Esophagus (tissue), 2 donors: ENCODE data around the gene ADAM10. TPM values are rescaled to one million over a fixed set of nuclear protein-coding genes. Genes with fewer than 3 reads are reported as not detected.

Experiments used
- H3K27ac ChIP-seq, 2 donors: one replicate each; pipeline ENCODE4 v1.5.1; 2013; ENCODE audit warnings: low read depth in 2 of 2, mild to moderate bottlenecking in 2 of 2, inconsistent platforms in 1 of 2, low read length in 1 of 2, moderate library complexity in 1 of 2
- H3K27me3 ChIP-seq, 2 donors: one replicate each; pipeline ENCODE4 v1.6.1; 2013; ENCODE audit warnings: low read length in 2 of 2, control low read depth in 1 of 2, mild to moderate bottlenecking in 1 of 2; ENCODE audit not compliant: insufficient read depth in 2 of 2, control insufficient read depth in 1 of 2
- H3K36me3 ChIP-seq, 2 donors: one replicate each; pipeline ENCODE4 v1.6.1; 2013; ENCODE audit warnings: low read length in 1 of 2; ENCODE audit not compliant: control insufficient read depth in 2 of 2, insufficient read depth in 2 of 2
- H3K4me1 ChIP-seq, 2 donors: one replicate each; pipeline ENCODE4 v1.6.1; 2013; ENCODE audit warnings: low read length in 1 of 2; ENCODE audit not compliant: control insufficient read depth in 2 of 2, insufficient read depth in 2 of 2
- H3K4me3 ChIP-seq, 2 donors: one replicate each; pipeline ENCODE4 v1.5.1; 2013; ENCODE audit warnings: low read length in 2 of 2, mild to moderate bottlenecking in 2 of 2, low read depth in 1 of 2, moderate library complexity in 1 of 2
- H3K9me3 ChIP-seq, 2 donors: one replicate each; pipeline ENCODE4 v1.6.1; 2013; ENCODE audit warnings: mild to moderate bottlenecking in 2 of 2, low read depth in 1 of 2, low read length in 1 of 2, moderate library complexity in 1 of 2; ENCODE audit not compliant: control insufficient read depth in 2 of 2, insufficient read depth in 1 of 2
- WGBS, 2 donors: extraction: QIAGEN DNeasy Blood & Tissue Kit; methylation state at CpG; one replicate each; pipeline ENCODE4 v1.1.7; 2013; 5-methylcytosine and 5-hydroxymethylcytosine counted together
- polyA plus RNA-seq, 2 donors: library from polyadenylated mRNA; stranded (reverse); fragments of 200-250 nt; gene quantifications; one replicate each; pipeline ENCODE4 v1.2.3, GENCODE V29; 2013
- donor health status: healthy with polysubstance abuse.
- donor health status: Bipolar disorder and iron deficiency.

Gene ADAM10
- polyA plus RNA-seq, 2 donors = 9.7 to 16.0 TPM

DNA sequence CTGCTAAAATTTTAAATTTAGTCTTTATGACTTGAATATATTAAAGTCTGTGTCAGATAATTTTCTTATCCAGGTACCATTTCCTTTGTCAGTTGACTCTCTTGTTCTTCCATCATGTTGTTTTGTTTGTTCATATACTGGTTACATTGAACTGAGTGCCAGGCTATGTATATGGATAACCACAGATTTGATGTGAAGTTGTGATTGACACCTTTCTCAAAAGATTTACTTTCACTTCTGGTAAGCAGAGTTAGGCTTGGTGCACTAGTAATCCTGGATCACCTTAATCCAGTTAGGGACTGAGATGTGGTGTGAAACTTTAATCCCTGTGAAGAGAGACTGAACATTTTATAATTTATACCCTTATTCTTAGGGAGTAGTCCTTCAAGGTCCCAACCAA, 99.4 kb downstream of the ADAM10 start:
- no peaks in the 10 kb centered on the region for H3K27me3 ChIP-seq
- no peaks in the 10 kb centered on the region for H3K4me1 ChIP-seq
- no peaks in the 10 kb centered on the region for H3K9me3 ChIP-seq
- no peak overlapping the region for H3K4me3 ChIP-seq
- no peaks in the 10 kb centered on the region for H3K36me3 ChIP-seq
- H3K27ac ChIP-seq = no peak overlapping the region

DNA sequence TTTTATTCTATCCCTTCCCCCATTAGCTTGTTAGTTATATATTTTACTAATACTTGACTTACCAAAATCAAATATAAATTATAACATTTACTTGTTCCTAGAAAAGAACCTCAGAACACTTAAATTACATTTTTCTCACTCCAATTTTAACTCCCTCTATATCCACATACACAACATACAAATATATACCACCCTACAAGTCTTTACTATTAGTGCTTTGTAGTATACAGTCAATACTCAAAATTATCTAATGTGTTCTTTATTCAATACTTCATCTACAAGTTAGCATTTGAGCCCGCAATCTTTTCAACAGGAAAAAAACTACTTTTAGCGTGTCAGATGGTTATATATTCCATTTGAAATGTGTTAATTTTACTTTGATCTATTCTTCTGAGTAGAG, 100.3 kb downstream of the ADAM10 start:
- Histone ChIP-seq H3K27me3 (no peaks in the 10 kb centered on the region), H3K36me3 (no peaks in the 10 kb centered on the region), H3K4me3 (no peak overlapping the region), H3K27ac (no peak overlapping the region), H3K9me3 (no peaks in the 10 kb centered on the region), H3K4me1 (no peaks in the 10 kb centered on the region)
- WGBS, 2 donors = 98 to 100% methylated on average over 2 of the region's 2 CpGs

DNA sequence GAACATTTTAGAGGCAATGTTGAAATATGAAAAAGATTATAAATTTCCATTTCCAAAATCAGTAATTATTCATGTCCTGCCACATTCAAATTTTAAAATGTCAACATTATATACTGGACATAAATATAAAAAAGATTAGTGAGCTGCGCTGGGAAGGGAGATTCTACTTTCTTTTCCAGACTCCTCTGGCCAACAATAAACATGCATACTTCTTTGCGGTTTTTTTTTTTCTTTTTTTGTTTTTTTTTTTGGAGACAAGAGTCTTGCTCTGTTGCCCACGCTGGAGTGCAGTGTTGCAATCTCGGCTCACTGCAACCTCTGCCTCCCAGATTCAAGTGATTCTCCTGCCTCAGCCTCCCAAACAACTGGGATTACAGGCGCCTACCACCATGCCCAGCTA, 105.5 kb downstream of the ADAM10 start:
- 87 to 91% methylated on average over 5 of the region's 5 CpGs for WGBS, 2 donors
- Histone ChIP-seq H3K9me3 (no peaks in the 10 kb centered on the region), H3K4me3 (no peak overlapping the region)

DNA sequence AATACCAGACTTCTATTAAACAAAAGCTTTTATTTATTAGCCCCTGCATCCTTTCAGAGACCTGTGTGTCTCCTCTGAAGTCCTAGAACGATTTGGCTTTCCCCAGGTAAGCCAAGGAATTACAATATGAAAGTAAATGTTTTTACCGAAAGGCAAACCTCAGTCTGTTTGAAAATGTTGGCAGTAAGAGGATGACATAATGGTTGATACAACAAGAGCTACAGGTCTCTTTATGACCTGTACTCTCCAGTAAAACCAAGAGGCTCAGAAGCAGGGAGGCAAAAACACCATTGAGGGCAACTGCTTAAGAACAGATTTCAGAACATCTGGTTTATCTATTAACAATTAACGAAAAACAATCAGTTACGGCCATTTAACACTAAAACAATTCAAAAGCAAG, 107.8 kb downstream of the ADAM10 start:
- Histone ChIP-seq H3K4me3 (no peak overlapping the region), H3K27me3 (no peaks in the 10 kb centered on the region), H3K4me1 (no peaks in the 10 kb centered on the region), H3K36me3 (no peaks in the 10 kb centered on the region), H3K27ac (no peak overlapping the region), H3K9me3 (no peaks in the 10 kb centered on the region)
- 75 to 87% methylated on average over 4 of the region's 4 CpGs for WGBS, 2 donors

More for the DNA sequence above, 105.5 kb downstream of the ADAM10 start:
- Histone ChIP-seq H3K36me3 (no peaks in the 10 kb centered on the region), H3K27me3 (no peaks in the 10 kb centered on the region), H3K27ac (no peak overlapping the region), H3K4me1 (no peaks in the 10 kb centered on the region)

DNA sequence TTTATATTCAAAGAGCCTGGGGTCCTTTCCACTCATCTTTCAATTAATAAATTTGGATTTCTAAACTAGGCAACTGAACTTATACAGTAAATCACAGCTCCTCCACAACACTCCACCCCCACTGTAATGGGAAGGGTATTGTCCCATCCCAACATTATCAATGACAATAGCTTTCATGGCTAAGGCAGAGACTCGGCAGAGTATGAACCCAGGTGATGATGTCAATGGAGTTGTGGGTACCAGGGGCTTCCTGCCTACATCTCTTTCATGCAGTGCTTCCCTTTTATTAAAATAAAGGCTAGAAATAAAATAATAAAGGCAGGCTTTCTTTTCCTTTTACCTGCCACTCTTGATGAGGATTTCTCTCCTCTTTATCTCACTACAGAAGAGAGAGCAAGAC, 109.5 kb downstream of the ADAM10 start:
- Histone ChIP-seq H3K27ac (no peak overlapping the region), H3K27me3 (no peaks in the 10 kb centered on the region), H3K9me3 (no peaks in the 10 kb centered on the region), H3K36me3 (no peaks in the 10 kb centered on the region), H3K4me3 (no peak overlapping the region), H3K4me1 (no peaks in the 10 kb centered on the region)
- WGBS, 2 donors = 81 to 85% methylated on average over 1 of the region's 1 CpG

DNA sequence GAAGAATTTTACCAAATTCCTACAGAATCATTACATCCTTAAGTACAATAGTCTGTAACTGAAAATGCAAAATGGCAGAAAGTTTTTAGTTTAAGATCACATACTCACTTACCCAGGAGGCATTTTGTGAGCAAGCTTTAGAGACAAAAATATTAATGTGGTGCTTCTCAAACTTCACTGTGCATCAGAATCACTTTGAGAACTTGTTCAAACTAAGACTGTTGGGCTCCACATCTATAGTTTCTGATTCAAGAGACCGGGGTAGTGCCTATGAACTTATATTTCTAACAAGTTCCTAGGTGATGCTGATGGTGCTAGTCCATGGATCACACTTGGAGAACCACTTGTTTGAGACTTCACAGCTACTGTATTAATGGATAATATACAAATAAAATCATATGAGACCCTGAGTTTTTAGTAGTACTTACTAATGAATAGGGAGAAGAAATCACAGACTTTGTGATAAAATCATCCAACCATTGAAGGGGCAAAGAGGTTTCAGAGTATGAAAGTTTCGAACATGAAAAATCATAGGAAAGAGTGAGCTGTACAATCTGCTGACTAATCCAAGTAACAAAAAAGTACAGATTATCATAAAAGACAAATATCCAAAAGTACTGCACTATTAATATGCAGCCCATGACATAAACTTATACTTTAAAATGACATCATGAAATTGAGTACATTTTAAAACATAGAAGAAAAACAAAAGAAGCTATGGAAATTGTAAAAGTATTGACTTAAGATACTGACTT, 110.3 kb downstream of the ADAM10 start:
- WGBS, 2 donors = 92 to 95% methylated on average over 2 of the region's 2 CpGs
- H3K36me3 ChIP-seq = no peaks in the 10 kb centered on the region
- H3K4me1 ChIP-seq = no peaks in the 10 kb centered on the region
- H3K4me3 ChIP-seq = no peak overlapping the region
- H3K9me3 ChIP-seq = no peaks in the 10 kb centered on the region
- no peaks in the 10 kb centered on the region for H3K27me3 ChIP-seq
- H3K27ac ChIP-seq = no peak overlapping the region

DNA sequence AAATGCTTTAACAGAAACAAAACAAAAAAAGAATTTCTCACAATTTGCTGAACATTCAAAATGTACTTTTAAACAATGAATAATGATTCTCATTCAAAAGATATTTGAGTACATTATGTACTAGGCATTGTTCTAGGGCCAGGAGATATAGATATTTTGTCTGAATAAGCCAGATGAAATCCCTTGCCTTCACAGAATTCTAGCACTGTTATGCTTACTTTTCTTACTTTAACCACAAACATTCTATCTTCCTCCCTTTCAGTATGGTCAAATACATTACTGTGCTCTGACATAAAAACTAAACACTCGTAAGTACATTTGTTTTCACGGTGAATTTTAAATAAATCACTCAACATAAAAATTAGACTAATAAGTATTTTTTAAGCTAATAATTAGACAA, 116.7 kb downstream of the ADAM10 start:
- H3K9me3 ChIP-seq = no peaks in the 10 kb centered on the region
- H3K4me3 ChIP-seq = no peak overlapping the region
- H3K27ac ChIP-seq = no peak overlapping the region
- H3K4me1 ChIP-seq = no peaks in the 10 kb centered on the region
- no peaks in the 10 kb centered on the region for H3K27me3 ChIP-seq
- WGBS, 2 donors = 78 to 83% methylated on average over 2 of the region's 2 CpGs
- no peaks in the 10 kb centered on the region for H3K36me3 ChIP-seq

DNA sequence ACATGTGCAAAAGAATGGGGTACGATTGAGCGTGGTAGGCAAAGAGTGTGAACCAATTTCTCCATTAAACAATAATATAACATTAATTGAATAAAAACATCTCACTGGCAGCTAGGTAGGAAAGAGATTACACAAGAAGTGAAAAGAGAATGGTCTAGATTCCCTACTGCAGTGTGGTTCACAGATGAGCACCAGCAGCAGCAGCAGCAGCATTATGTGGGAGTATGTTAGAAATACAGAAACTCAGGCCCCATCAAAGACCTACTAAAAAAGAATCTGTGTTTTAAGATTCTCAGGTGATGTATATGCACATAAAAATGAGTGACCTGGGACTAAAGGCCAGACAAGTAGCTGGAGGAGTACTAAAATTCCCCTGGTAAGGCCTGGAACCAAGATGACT, 118.2 kb downstream of the ADAM10 start:
- 98% methylated on average over 2 of the region's 2 CpGs for WGBS, 2 donors
- no peaks in the 10 kb centered on the region for H3K27me3 ChIP-seq
- H3K4me3 ChIP-seq = no peak overlapping the region
- no peaks in the 10 kb centered on the region for H3K9me3 ChIP-seq
- no peaks in the 10 kb centered on the region for H3K4me1 ChIP-seq
- H3K27ac ChIP-seq = no peak overlapping the region
- no peaks in the 10 kb centered on the region for H3K36me3 ChIP-seq

DNA sequence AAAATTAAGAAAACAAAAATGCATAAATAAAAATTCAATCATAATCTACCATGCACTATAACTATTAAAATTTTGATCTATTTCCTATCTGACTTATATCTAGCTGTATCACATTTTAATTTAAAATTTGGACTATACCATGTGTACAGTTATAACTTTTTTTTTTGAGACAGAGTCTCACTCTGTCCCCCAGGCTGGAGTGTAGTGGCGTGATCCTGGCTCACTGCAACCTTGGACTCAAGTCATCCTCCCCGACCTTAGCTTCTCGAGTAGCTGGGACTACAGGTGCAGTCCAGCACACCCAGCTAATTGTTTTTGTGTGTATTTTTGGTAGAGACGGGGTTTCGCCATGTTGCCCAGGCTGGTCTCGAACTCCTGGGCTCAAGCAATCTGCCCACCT, 119.9 kb downstream of the ADAM10 start:
- Histone ChIP-seq H3K27me3 (no peaks in the 10 kb centered on the region), H3K4me3 (no peak overlapping the region), H3K4me1 (no peaks in the 10 kb centered on the region), H3K27ac (no peak overlapping the region), H3K36me3 (no peaks in the 10 kb centered on the region), H3K9me3 (no peaks in the 10 kb centered on the region)
- 90 to 96% methylated on average over 6 of the region's 6 CpGs for WGBS, 2 donors

DNA sequence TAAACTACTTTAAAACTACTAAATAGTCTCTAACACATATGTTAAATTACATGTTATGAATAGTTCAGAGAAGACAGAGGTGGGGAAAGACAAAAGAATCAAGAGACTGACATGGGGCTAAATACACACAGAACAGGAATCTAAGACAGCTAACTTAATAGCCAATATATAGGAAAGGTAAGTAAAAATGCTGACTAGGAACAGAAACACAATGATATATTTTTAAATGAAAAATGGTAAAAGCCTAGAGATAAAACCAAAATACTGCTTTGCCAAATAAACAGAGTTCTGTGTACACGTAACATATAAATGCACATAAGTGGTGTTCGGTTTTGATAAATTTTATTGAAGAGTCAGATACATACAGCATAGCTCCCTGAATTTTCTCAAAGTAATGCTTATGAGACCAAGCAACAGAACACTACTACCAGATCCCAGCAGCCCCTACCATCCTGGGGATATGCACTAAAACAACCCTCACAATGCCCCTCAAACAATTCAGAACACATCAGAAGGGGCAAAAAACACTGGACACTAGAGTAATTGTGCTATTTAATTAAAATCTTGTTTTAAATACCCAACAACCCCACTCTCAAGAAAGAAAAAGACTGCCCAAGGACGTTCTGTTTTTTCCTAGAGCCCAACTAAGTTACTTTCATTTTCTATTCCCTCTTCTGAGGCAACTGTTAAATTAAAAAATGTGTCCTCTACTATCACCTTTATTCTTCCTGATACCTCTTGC, 121.1 kb downstream of the ADAM10 start:
- Histone ChIP-seq H3K9me3 (no peaks in the 10 kb centered on the region), H3K4me1 (no peaks in the 10 kb centered on the region), H3K27me3 (no peaks in the 10 kb centered on the region), H3K27ac (peak overlapping the region in 1 of 2 donors; percentile 53), H3K36me3 (no peaks in the 10 kb centered on the region), H3K4me3 (peak overlapping the region in 1 of 2 donors; percentile 27)
- 48 to 49% methylated on average over 3 of the region's 3 CpGs for WGBS, 2 donors
